SK-N-MC (cell line): ENCODE results near the gene MRE11.

Experiments used
- DNase-seq: peaks from one replicate; pipeline ENCODE4 v3.0.0-alpha.2; 2011; ENCODE audit warnings: low read depth, low spot score
- H3K27ac ChIP-seq: fragments of 200-600 bp; sonication (generic); 2 replicates; pipeline ENCODE4 v1.5.1; 2016; ENCODE audit warnings: mixed run types
- H3K36me3 ChIP-seq: fragments of 200-600 bp; sonication (generic); 2 replicates; pipeline ENCODE4 v1.6.1; 2017; ENCODE audit warnings: antibody characterized with exemption, low read length, mixed read lengths; ENCODE audit not compliant: insufficient read depth
- H3K4me3 ChIP-seq: fragments of 200-600 bp; sonication (generic); 2 replicates; pipeline ENCODE4 v1.5.1; 2016
- H3K9ac ChIP-seq: fragments of 200-600 bp; sonication (generic); 2 replicates; pipeline ENCODE4 v1.8.0; 2017; ENCODE audit warnings: mixed run types, mixed read lengths; ENCODE audit not compliant: insufficient read length
- H3K9me3 ChIP-seq: fragments of 200-600 bp; sonication (generic); 2 replicates; pipeline ENCODE4 v1.6.1; 2017; ENCODE audit warnings: low read depth, mild to moderate bottlenecking, antibody characterized with exemption, low read length, moderate library complexity, mixed read lengths
- EZH2 ChIP-seq: fragments of 200-600 bp; sonication (generic); IDR thresholded peaks from one replicate; pipeline ENCODE4 v1.6.1; 2017; ENCODE audit warnings: antibody characterized with exemption
- FOXP2 ChIP-seq: optimal IDR thresholded peaks from 2 replicates; pipeline ENCODE3; 2011; ENCODE audit warnings: mild to moderate bottlenecking, moderate library complexity; ENCODE audit not compliant: insufficient read depth; ENCODE audit errors: extremely low read length, control extremely low read depth
- POLR2AphosphoS5 ChIP-seq: IDR thresholded peaks from 2 replicates; pipeline ENCODE4 v1.6.1; 2012; ENCODE audit warnings: mild to moderate bottlenecking, low read depth, low read length, borderline replicate concordance

Gene MRE11

GRCh38 chr11:94526645-94527438, 33.2 kb upstream of the MRE11 start:
- Histone ChIP-seq H3K36me3 (no peaks in the 10 kb centered on the region), H3K9me3 (no peaks in the 10 kb centered on the region), H3K27ac (no peak overlapping the region), H3K9ac (no peak overlapping the region), H3K4me3 (no peak overlapping the region)
- TF ChIP-seq POLR2AphosphoS5 (no peak), EZH2 (no peak), FOXP2 (no peak)
- DNase-seq, result no peak

GRCh38 chr11:94525546-94526324, 32.1 kb upstream of the MRE11 start:
- DNase-seq, result peak; percentile 61
- Histone ChIP-seq H3K9me3 (no peaks in the 10 kb centered on the region), H3K27ac (peak overlapping the region; percentile 52; the same call in 1 of the 2 replicates), H3K36me3 (no peaks in the 10 kb centered on the region), H3K4me3 (peak overlapping the region; percentile 11; the same call in 1 of the 2 replicates), H3K9ac (no peak overlapping the region)
- TF ChIP-seq POLR2AphosphoS5, result no peak
- no peak for TF ChIP-seq FOXP2
- no peak for TF ChIP-seq EZH2

GRCh38 chr11:94524341-94524740, 30.7 kb upstream of the MRE11 start:
- H3K4me3 ChIP-seq, result no peak overlapping the region
- TF ChIP-seq FOXP2, result no peak
- TF ChIP-seq EZH2, result no peak
- TF ChIP-seq POLR2AphosphoS5, result no peak
- H3K9me3 ChIP-seq, result no peaks in the 10 kb centered on the region
- no peak for DNase-seq
- no peak overlapping the region for H3K9ac ChIP-seq
- H3K36me3 ChIP-seq, result no peaks in the 10 kb centered on the region
- no peak overlapping the region for H3K27ac ChIP-seq

- H3K9me3 ChIP-seq, result no peaks in the 10 kb centered on the region
- no peak for DNase-seq
- H3K27ac ChIP-seq, result no peak overlapping the region
- no peaks in the 10 kb centered on the region for H3K36me3 ChIP-seq
- no peak for TF ChIP-seq FOXP2
- no peak for TF ChIP-seq POLR2AphosphoS5
- TF ChIP-seq EZH2, result no peak
- no peak overlapping the region for H3K4me3 ChIP-seq
- H3K9ac ChIP-seq, result no peak overlapping the region
Observed at GRCh38 chr11:94521684-94522083, 28.0 kb upstream of the MRE11 start.

GRCh38 chr11:94519478-94520084, 25.9 kb upstream of the MRE11 start:
- H3K4me3 ChIP-seq, result 0 out of 2 replicates have a peak overlapping the region, but pooled peaks have one; percentile 22
- TF ChIP-seq POLR2AphosphoS5, result no peak
- no peak for TF ChIP-seq EZH2
- no peak for TF ChIP-seq FOXP2
- H3K27ac ChIP-seq, result no peak overlapping the region
- no peaks in the 10 kb centered on the region for H3K9me3 ChIP-seq
- DNase-seq, result peak; percentile 20
- H3K36me3 ChIP-seq, result no peaks in the 10 kb centered on the region
- no peak overlapping the region for H3K9ac ChIP-seq

GRCh38 chr11:94518300-94518699, 24.7 kb upstream of the MRE11 start:
- no peak for TF ChIP-seq EZH2
- TF ChIP-seq FOXP2, result no peak
- no peak for TF ChIP-seq POLR2AphosphoS5
- Histone ChIP-seq H3K4me3 (no peak overlapping the region), H3K36me3 (no peaks in the 10 kb centered on the region), H3K27ac (no peak overlapping the region), H3K9ac (no peak overlapping the region), H3K9me3 (no peaks in the 10 kb centered on the region)
- DNase-seq, result no peak

GRCh38 chr11:94516725-94517124, 23.1 kb upstream of the MRE11 start:
- Histone ChIP-seq H3K9me3 (no peaks in the 10 kb centered on the region), H3K36me3 (no peaks in the 10 kb centered on the region), H3K27ac (no peak overlapping the region), H3K9ac (no peak overlapping the region), H3K4me3 (no peak overlapping the region)
- no peak for DNase-seq
- no peak for TF ChIP-seq EZH2
- TF ChIP-seq POLR2AphosphoS5, result no peak
- no peak for TF ChIP-seq FOXP2

- Histone ChIP-seq H3K9ac (no peak overlapping the region), H3K27ac (no peak overlapping the region), H3K36me3 (no peaks in the 10 kb centered on the region), H3K4me3 (no peak overlapping the region), H3K9me3 (no peaks in the 10 kb centered on the region)
- no peak for DNase-seq
- TF ChIP-seq FOXP2, result no peak
- no peak for TF ChIP-seq POLR2AphosphoS5
- no peak for TF ChIP-seq EZH2
Observed at GRCh38 chr11:94515398-94515797, 21.8 kb upstream of the MRE11 start.
